GM12878 (cell line): Measurements from ENCODE around the gene MEF2D. TPM values are rescaled to one million over a fixed set of nuclear protein-coding genes. Genes with fewer than 3 reads are reported as not detected.

ENCODE experiments used
- BCL11A ChIP-seq: IDR thresholded peaks from 2 replicates; pipeline ENCODE4 v1.6.1; 2011; ENCODE audit warnings: low read depth, low read length
- BRCA1 ChIP-seq: IDR thresholded peaks from 2 replicates; pipeline ENCODE4 v1.6.1; 2011; ENCODE audit warnings: low read depth, low read length, improper control_type of control experiment
- CBX3 ChIP-seq: fragments of 200-600 bp; sonication (generic); IDR thresholded peaks from 2 replicates; pipeline ENCODE4 v1.6.1; 2016; ENCODE audit warnings: low read depth, borderline replicate concordance
- CHD4 ChIP-seq: fragments of 200-600 bp; sonication (generic); IDR thresholded peaks from 2 replicates; pipeline ENCODE4 v1.6.1; 2016; ENCODE audit warnings: mild to moderate bottlenecking
- EZH2 ChIP-seq: IDR thresholded peaks from 2 replicates; pipeline ENCODE4 v1.6.1; 2012; ENCODE audit warnings: low read depth, mild to moderate bottlenecking, control low read depth, inconsistent platforms, low read length, borderline replicate concordance; ENCODE audit not compliant: control insufficient read depth
- IKZF1 ChIP-seq: fragments of 450-650 bp; conservative IDR thresholded peaks from 2 replicates; pipeline ENCODE4 v1.6.1; 2017; ENCODE audit warnings: antibody characterized with exemption, mild to moderate bottlenecking
- MEF2A ChIP-seq: IDR thresholded peaks from 2 replicates; pipeline ENCODE4 v1.6.1; 2011; ENCODE audit warnings: low read depth, mild to moderate bottlenecking, low read length, moderate library complexity; ENCODE audit not compliant: insufficient read depth
- SUZ12 ChIP-seq: fragments of 200-600 bp; sonication (generic); IDR thresholded peaks from one replicate; pipeline ENCODE4 v1.6.1; 2018; ENCODE audit warnings: antibody characterized with exemption, mild to moderate bottlenecking; ENCODE audit not compliant: unreplicated experiment
- TAF1 ChIP-seq: IDR thresholded peaks from 2 replicates; pipeline ENCODE4 v1.6.1; 2011; ENCODE audit warnings: mild to moderate bottlenecking, low read depth, low read length, borderline replicate concordance
- ZNF24 ChIP-seq: fragments of 450-650 bp; IDR thresholded peaks from 2 replicates; pipeline ENCODE4 v1.6.1; 2017; ENCODE audit warnings: antibody characterized with exemption, mild to moderate bottlenecking
- polyA plus RNA-seq, 11 experiments: library from polyadenylated mRNA; depleted of rRNA in 4 of 11; unstranded in 6 of 11; stranded (reverse) in 5 of 11; fragments of >200 nt; fragmentation: Nextera tagmentation in 4 of 11; fragmentation: Illumina TruSeq in 1 of 11; extraction: Ambion mirVana in 4 of 11; extraction: Trizol in 1 of 11; gene quantifications; 1 replicate in 1 of 11; 2 replicates in 10 of 11; pipeline versions ENCODE4 v1.2.1 to v1.2.3, GENCODE V29; 2011 to 2016; ENCODE audit warnings: inconsistent platforms in 2 of 11, missing spikeins in 2 of 11, low read depth in 1 of 11
- total RNA-seq, 4 experiments: library from RNA; depleted of rRNA in 3 of 4; stranded (reverse); fragments of >200 nt in 3 of 4; fragmentation: Illumina TruSeq in 1 of 4; extraction: Trizol in 1 of 4; gene quantifications; 2 replicates each; pipeline versions ENCODE4 v1.2.1 to v1.2.3, GENCODE V29; 2013 to 2021
- TF ChIP-seq, protein P1 (sequence below): fragments of 450-650 bp; conservative IDR thresholded peaks from 2 replicates; pipeline ENCODE4 v1.6.1; 2017; ENCODE audit warnings: mild to moderate bottlenecking, moderate library complexity
- TF ChIP-seq, protein P2 (sequence below): fragments of 450-650 bp; formaldehyde crosslinking; IDR thresholded peaks from 2 replicates; pipeline ENCODE4 v1.5.0; 2022; ENCODE audit warnings: mild to moderate bottlenecking, missing genetic modification characterization
- TF ChIP-seq, protein P3 (sequence below): fragments of 450-650 bp; IDR thresholded peaks from 2 replicates; pipeline ENCODE4 v1.6.1; 2017; ENCODE audit warnings: low read depth, mild to moderate bottlenecking, moderate library complexity
- TF ChIP-seq, protein P4 (sequence below): fragments of 450-650 bp; IDR thresholded peaks from 2 replicates; pipeline ENCODE4 v1.6.1; 2016; ENCODE audit warnings: mild to moderate bottlenecking, moderate library complexity, borderline replicate concordance

MEF2D gene
- total and polyA plus RNA-seq, 10 of the 15 experiments (the other 5 are each of a cell fraction or from before 2014, with no cell fraction given) = 0.61 to 53.0 (median 15.2) TPM

DNA sequence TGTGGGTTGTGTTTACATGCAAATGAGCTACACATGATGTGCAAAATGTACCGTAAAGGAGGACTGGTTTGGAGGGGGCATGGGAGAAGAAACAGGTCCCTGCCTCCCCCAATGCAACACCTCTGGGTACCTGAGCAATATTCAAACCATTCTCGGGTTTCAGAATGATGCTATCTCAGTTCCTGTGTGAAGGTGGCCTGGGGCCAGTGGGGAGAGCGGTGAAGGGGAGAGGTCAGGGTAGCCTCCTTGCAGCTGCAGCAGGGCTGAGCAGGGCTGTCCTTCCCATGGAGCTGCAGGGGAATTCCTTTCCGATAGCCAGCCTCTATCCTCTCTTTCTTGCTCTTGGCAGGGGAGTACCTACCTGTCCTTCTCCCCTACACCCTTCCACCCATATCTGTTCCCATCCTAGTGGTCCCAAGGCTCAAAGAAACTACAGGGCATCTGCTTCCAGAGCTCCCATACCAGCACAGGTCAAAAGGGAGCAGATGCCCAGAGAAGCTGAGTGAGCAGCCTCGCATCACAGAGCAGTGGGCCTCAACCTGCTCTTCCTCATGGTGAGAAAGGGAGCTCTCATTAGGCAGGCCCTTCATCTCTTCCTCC lies 11.9 kb downstream of the MEF2D start (continued):
- no peak for TF ChIP-seq CBX3
- TF ChIP-seq CHD4 = no peak
- TF ChIP-seq IKZF1 = peak; percentile 90
- TF ChIP-seq, protein P1, sequence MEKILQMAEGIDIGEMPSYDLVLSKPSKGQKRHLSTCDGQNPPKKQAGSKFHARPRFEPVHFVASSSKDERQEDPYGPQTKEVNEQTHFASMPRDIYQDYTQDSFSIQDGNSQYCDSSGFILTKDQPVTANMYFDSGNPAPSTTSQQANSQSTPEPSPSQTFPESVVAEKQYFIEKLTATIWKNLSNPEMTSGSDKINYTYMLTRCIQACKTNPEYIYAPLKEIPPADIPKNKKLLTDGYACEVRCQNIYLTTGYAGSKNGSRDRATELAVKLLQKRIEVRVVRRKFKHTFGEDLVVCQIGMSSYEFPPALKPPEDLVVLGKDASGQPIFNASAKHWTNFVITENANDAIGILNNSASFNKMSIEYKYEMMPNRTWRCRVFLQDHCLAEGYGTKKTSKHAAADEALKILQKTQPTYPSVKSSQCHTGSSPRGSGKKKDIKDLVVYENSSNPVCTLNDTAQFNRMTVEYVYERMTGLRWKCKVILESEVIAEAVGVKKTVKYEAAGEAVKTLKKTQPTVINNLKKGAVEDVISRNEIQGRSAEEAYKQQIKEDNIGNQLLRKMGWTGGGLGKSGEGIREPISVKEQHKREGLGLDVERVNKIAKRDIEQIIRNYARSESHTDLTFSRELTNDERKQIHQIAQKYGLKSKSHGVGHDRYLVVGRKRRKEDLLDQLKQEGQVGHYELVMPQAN = 0 out of 2 replicates have a peak, but pooled peaks have one; percentile 21
- TF ChIP-seq TAF1 = no peak
- TF ChIP-seq SUZ12 = no peak
- 0 out of 2 replicates have a peak, but pooled peaks have one; percentile 64 for TF ChIP-seq MEF2A
- TF ChIP-seq ZNF24 = no peak
- TF ChIP-seq BRCA1 = no peak
- TF ChIP-seq, protein P2, sequence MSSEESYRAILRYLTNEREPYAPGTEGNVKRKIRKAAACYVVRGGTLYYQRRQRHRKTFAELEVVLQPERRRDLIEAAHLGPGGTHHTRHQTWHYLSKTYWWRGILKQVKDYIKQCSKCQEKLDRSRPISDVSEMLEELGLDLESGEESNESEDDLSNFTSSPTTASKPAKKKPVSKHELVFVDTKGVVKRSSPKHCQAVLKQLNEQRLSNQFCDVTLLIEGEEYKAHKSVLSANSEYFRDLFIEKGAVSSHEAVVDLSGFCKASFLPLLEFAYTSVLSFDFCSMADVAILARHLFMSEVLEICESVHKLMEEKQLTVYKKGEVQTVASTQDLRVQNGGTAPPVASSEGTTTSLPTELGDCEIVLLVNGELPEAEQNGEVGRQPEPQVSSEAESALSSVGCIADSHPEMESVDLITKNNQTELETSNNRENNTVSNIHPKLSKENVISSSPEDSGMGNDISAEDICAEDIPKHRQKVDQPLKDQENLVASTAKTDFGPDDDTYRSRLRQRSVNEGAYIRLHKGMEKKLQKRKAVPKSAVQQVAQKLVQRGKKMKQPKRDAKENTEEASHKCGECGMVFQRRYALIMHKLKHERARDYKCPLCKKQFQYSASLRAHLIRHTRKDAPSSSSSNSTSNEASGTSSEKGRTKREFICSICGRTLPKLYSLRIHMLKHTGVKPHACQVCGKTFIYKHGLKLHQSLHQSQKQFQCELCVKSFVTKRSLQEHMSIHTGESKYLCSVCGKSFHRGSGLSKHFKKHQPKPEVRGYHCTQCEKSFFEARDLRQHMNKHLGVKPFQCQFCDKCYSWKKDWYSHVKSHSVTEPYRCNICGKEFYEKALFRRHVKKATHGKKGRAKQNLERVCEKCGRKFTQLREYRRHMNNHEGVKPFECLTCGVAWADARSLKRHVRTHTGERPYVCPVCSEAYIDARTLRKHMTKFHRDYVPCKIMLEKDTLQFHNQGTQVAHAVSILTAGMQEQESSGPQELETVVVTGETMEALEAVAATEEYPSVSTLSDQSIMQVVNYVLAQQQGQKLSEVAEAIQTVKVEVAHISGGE (CRISPR knock-in tag) = no peak
- peak; percentile 86 for TF ChIP-seq BCL11A
- TF ChIP-seq EZH2 = no peak
- TF ChIP-seq, protein P3, sequence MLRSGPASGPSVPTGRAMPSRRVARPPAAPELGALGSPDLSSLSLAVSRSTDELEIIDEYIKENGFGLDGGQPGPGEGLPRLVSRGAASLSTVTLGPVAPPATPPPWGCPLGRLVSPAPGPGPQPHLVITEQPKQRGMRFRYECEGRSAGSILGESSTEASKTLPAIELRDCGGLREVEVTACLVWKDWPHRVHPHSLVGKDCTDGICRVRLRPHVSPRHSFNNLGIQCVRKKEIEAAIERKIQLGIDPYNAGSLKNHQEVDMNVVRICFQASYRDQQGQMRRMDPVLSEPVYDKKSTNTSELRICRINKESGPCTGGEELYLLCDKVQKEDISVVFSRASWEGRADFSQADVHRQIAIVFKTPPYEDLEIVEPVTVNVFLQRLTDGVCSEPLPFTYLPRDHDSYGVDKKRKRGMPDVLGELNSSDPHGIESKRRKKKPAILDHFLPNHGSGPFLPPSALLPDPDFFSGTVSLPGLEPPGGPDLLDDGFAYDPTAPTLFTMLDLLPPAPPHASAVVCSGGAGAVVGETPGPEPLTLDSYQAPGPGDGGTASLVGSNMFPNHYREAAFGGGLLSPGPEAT = peak; percentile 40; the same call in 1 of the 2 replicates
- TF ChIP-seq, protein P4, sequence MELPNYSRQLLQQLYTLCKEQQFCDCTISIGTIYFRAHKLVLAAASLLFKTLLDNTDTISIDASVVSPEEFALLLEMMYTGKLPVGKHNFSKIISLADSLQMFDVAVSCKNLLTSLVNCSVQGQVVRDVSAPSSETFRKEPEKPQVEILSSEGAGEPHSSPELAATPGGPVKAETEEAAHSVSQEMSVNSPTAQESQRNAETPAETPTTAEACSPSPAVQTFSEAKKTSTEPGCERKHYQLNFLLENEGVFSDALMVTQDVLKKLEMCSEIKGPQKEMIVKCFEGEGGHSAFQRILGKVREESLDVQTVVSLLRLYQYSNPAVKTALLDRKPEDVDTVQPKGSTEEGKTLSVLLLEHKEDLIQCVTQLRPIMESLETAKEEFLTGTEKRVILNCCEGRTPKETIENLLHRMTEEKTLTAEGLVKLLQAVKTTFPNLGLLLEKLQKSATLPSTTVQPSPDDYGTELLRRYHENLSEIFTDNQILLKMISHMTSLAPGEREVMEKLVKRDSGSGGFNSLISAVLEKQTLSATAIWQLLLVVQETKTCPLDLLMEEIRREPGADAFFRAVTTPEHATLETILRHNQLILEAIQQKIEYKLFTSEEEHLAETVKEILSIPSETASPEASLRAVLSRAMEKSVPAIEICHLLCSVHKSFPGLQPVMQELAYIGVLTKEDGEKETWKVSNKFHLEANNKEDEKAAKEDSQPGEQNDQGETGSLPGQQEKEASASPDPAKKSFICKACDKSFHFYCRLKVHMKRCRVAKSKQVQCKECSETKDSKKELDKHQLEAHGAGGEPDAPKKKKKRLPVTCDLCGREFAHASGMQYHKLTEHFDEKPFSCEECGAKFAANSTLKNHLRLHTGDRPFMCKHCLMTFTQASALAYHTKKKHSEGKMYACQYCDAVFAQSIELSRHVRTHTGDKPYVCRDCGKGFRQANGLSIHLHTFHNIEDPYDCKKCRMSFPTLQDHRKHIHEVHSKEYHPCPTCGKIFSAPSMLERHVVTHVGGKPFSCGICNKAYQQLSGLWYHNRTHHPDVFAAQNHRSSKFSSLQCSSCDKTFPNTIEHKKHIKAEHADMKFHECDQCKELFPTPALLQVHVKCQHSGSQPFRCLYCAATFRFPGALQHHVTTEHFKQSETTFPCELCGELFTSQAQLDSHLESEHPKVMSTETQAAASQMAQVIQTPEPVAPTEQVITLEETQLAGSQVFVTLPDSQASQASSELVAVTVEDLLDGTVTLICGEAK = no peak
